Muscle layer of duodenum (tissue), 2 donors: Measurements from ENCODE around the gene LMX1B.

Experiments used
- H3K27ac ChIP-seq: one replicate; pipeline ENCODE4 v1.7.0; 2013; ENCODE audit warnings: mild to moderate bottlenecking, low read length
- H3K27me3 ChIP-seq: one replicate; pipeline ENCODE4 v1.7.0; 2013; ENCODE audit warnings: low read depth, mild to moderate bottlenecking, control low read depth, low read length
- H3K36me3 ChIP-seq, 2 donors: one replicate each; pipeline ENCODE4 v1.7.0; 2013; ENCODE audit warnings: low read length in 2 of 2, control low read depth in 1 of 2, mild to moderate bottlenecking in 1 of 2; ENCODE audit not compliant: insufficient read depth in 2 of 2, control insufficient read depth in 1 of 2
- H3K4me1 ChIP-seq, 2 donors: one replicate each; pipeline ENCODE4 v1.7.0; 2013; ENCODE audit warnings: low read length in 2 of 2, mild to moderate bottlenecking in 2 of 2, control low read depth in 1 of 2, moderate library complexity in 1 of 2; ENCODE audit not compliant: insufficient read depth in 2 of 2, control insufficient read depth in 1 of 2
- H3K4me3 ChIP-seq, 2 donors: one replicate each; pipeline ENCODE4 v1.7.0; 2013; ENCODE audit warnings: low read length in 2 of 2, low read depth in 1 of 2, mild to moderate bottlenecking in 1 of 2
- H3K9me3 ChIP-seq, 2 donors: one replicate each; pipeline ENCODE4 v1.7.0; 2013; ENCODE audit warnings: low read length in 2 of 2, control low read depth in 1 of 2, mild to moderate bottlenecking in 1 of 2; ENCODE audit not compliant: control insufficient read depth in 1 of 2
- donor health status: healthy.

The LMX1B gene

GRCh38 chr9:126605792-126606482 lies 7.8 kb upstream of the LMX1B start:
- Histone ChIP-seq H3K36me3 (no peaks in the 10 kb centered on the region), H3K27ac (no peak overlapping the region), H3K4me1 (peaks cover 0 to 17% of the 10 kb centered on the region in 2 donors), H3K4me3 (no peak overlapping the region), H3K27me3 (peaks cover 15% of the 10 kb centered on the region), H3K9me3 (no peaks in the 10 kb centered on the region)

- Histone ChIP-seq H3K9me3 (no peaks in the 10 kb centered on the region), H3K36me3 (no peaks in the 10 kb centered on the region), H3K4me1 (peaks cover 0 to 23% of the 10 kb centered on the region in 2 donors), H3K27ac (no peak overlapping the region), H3K4me3 (no peak overlapping the region), H3K27me3 (peaks cover 20% of the 10 kb centered on the region)
Measured at GRCh38 chr9:126606483-126606870, 7.3 kb upstream of the LMX1B start.

- no peak overlapping the region for H3K4me3 ChIP-seq
- H3K27me3 ChIP-seq = peaks cover 24% of the 10 kb centered on the region
- H3K4me1 ChIP-seq = peaks cover 3 to 29% of the 10 kb centered on the region in 2 donors
- H3K9me3 ChIP-seq = no peaks in the 10 kb centered on the region
- H3K36me3 ChIP-seq = no peaks in the 10 kb centered on the region
- H3K27ac ChIP-seq = no peak overlapping the region
Measured at GRCh38 chr9:126607086-126607485, 6.6 kb upstream of the LMX1B start.

- H3K4me3 ChIP-seq = no peak overlapping the region
- H3K9me3 ChIP-seq = no peaks in the 10 kb centered on the region
- no peak overlapping the region for H3K27ac ChIP-seq
- no peaks in the 10 kb centered on the region for H3K36me3 ChIP-seq
- peaks cover 4 to 34% of the 10 kb centered on the region in 2 donors for H3K4me1 ChIP-seq
- H3K27me3 ChIP-seq = peaks cover 28% of the 10 kb centered on the region
Measured at GRCh38 chr9:126607731-126608130, 6.0 kb upstream of the LMX1B start.

GRCh38 chr9:126608551-126608950 lies 5.2 kb upstream of the LMX1B start:
- peaks cover 4 to 41% of the 10 kb centered on the region in 2 donors for H3K4me1 ChIP-seq
- H3K9me3 ChIP-seq = no peaks in the 10 kb centered on the region
- H3K4me3 ChIP-seq = no peak overlapping the region
- peaks cover 35% of the 10 kb centered on the region for H3K27me3 ChIP-seq
- H3K27ac ChIP-seq = no peak overlapping the region
- no peaks in the 10 kb centered on the region for H3K36me3 ChIP-seq

GRCh38 chr9:126609191-126609590 lies 4.5 kb upstream of the LMX1B start:
- peaks cover 4 to 41% of the 10 kb centered on the region in 2 donors for H3K4me1 ChIP-seq
- no peak overlapping the region for H3K27ac ChIP-seq
- no peaks in the 10 kb centered on the region for H3K36me3 ChIP-seq
- peaks cover 35% of the 10 kb centered on the region for H3K27me3 ChIP-seq
- no peaks in the 10 kb centered on the region for H3K9me3 ChIP-seq
- no peak overlapping the region for H3K4me3 ChIP-seq

- Histone ChIP-seq H3K27ac (no peak overlapping the region), H3K4me1 (peaks cover 4 to 41% of the 10 kb centered on the region in 2 donors), H3K9me3 (no peaks in the 10 kb centered on the region), H3K27me3 (peaks cover 40% of the 10 kb centered on the region), H3K4me3 (no peak overlapping the region), H3K36me3 (no peaks in the 10 kb centered on the region)
Measured at GRCh38 chr9:126609711-126610388, 3.9 kb upstream of the LMX1B start.

GRCh38 chr9:126611193-126611591 lies 2.5 kb upstream of the LMX1B start:
- Histone ChIP-seq H3K27me3 (peaks cover 49% of the 10 kb centered on the region), H3K9me3 (no peaks in the 10 kb centered on the region), H3K27ac (no peak overlapping the region), H3K4me1 (peaks cover 4 to 49% of the 10 kb centered on the region in 2 donors), H3K4me3 (peak overlapping the region in 1 of 2 donors; percentile 62), H3K36me3 (no peaks in the 10 kb centered on the region)

GRCh38 chr9:126611592-126612325 lies 2.0 kb upstream of the LMX1B start:
- H3K4me1 ChIP-seq = peaks cover 4 to 49% of the 10 kb centered on the region in 2 donors
- no peaks in the 10 kb centered on the region for H3K9me3 ChIP-seq
- H3K27me3 ChIP-seq = peaks cover 55% of the 10 kb centered on the region
- H3K4me3 ChIP-seq = peak overlapping the region in 1 of 2 donors; percentile 62
- H3K36me3 ChIP-seq = no peaks in the 10 kb centered on the region
- no peak overlapping the region for H3K27ac ChIP-seq

GRCh38 chr9:126612326-126612812 lies 1.4 kb upstream of the LMX1B start:
- Histone ChIP-seq H3K9me3 (no peaks in the 10 kb centered on the region), H3K27ac (no peak overlapping the region), H3K4me3 (peak overlapping the region in 1 of 2 donors; percentile 62), H3K36me3 (no peaks in the 10 kb centered on the region), H3K4me1 (peaks cover 4 to 49% of the 10 kb centered on the region in 2 donors), H3K27me3 (peaks cover 58% of the 10 kb centered on the region)
